Body of pancreas (tissue), 4 donors: ENCODE results near the gene SRBD1.

Experiments used
- POLR2A ChIP-seq, 3 donors: fragments of 450-650 bp; IDR thresholded peaks; one replicate each; pipeline ENCODE4 v1.6.1; 2016; ENCODE audit warnings: antibody characterized with exemption in 3 of 3, mild to moderate bottlenecking in 2 of 3
- TF ChIP-seq, protein P1 (sequence below), 7 experiments: fragments of 450-650 bp in 4 of 7; fragments of 200-600 bp in 3 of 7; sonication (generic) in 3 of 7; IDR thresholded peaks; one replicate each; pipeline ENCODE4 v1.5.1; 2016 to 2019; ENCODE audit warnings: antibody characterized with exemption in 7 of 7

GRCh38 chr2:45445037-45445436 lies 166.0 kb downstream of the SRBD1 start:
- TF ChIP-seq, protein P1, sequence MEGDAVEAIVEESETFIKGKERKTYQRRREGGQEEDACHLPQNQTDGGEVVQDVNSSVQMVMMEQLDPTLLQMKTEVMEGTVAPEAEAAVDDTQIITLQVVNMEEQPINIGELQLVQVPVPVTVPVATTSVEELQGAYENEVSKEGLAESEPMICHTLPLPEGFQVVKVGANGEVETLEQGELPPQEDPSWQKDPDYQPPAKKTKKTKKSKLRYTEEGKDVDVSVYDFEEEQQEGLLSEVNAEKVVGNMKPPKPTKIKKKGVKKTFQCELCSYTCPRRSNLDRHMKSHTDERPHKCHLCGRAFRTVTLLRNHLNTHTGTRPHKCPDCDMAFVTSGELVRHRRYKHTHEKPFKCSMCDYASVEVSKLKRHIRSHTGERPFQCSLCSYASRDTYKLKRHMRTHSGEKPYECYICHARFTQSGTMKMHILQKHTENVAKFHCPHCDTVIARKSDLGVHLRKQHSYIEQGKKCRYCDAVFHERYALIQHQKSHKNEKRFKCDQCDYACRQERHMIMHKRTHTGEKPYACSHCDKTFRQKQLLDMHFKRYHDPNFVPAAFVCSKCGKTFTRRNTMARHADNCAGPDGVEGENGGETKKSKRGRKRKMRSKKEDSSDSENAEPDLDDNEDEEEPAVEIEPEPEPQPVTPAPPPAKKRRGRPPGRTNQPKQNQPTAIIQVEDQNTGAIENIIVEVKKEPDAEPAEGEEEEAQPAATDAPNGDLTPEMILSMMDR (IDR thresholded peaks at IDR 0.05), result no peak
- no peak for TF ChIP-seq POLR2A (IDR thresholded peaks at IDR 0.05)
